ENCODE data around the gene ESR1.

The ESR1 gene

GRCh38 chr6:151914484-151914883 is 107.0 kb downstream of the ESR1 start:
- intact Hi-C loops (cut with DNase I; ENCODE audit: low total_unique reads): no loop called here
- H3K4me3 ChIP-seq: no peak overlapping the region
- H3K9me3 ChIP-seq: no peaks in the 10 kb centered on the region
- no peak for DNase-seq
- no peaks in the 10 kb centered on the region for H3K36me3 ChIP-seq
- H3K27ac ChIP-seq: no peak overlapping the region
- H3K27me3 ChIP-seq: no peaks in the 10 kb centered on the region
- TF ChIP-seq, protein P1, sequence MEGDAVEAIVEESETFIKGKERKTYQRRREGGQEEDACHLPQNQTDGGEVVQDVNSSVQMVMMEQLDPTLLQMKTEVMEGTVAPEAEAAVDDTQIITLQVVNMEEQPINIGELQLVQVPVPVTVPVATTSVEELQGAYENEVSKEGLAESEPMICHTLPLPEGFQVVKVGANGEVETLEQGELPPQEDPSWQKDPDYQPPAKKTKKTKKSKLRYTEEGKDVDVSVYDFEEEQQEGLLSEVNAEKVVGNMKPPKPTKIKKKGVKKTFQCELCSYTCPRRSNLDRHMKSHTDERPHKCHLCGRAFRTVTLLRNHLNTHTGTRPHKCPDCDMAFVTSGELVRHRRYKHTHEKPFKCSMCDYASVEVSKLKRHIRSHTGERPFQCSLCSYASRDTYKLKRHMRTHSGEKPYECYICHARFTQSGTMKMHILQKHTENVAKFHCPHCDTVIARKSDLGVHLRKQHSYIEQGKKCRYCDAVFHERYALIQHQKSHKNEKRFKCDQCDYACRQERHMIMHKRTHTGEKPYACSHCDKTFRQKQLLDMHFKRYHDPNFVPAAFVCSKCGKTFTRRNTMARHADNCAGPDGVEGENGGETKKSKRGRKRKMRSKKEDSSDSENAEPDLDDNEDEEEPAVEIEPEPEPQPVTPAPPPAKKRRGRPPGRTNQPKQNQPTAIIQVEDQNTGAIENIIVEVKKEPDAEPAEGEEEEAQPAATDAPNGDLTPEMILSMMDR (IDR thresholded peaks at IDR 0.05): no peak
- peaks cover 0 to 23% (median 3%) of the 10 kb centered on the region in 4 donors for H3K4me1 ChIP-seq

GRCh38 chr6:151916075-151916474 is 108.6 kb downstream of the ESR1 start:
- peak overlapping the region in 1 of 2 donors; percentile 34 for H3K27ac ChIP-seq

GRCh38 chr6:151916680-151917164 is 109.2 kb downstream of the ESR1 start:
- H3K27me3 ChIP-seq: no peaks in the 10 kb centered on the region
- TF ChIP-seq, protein P1 (IDR thresholded peaks at IDR 0.05): no peak
- H3K9me3 ChIP-seq: peaks cover 0 to 4% (median 0%) of the 10 kb centered on the region in 3 donors
- peaks cover 0 to 23% (median 3%) of the 10 kb centered on the region in 4 donors for H3K4me1 ChIP-seq
- H3K27ac ChIP-seq: peak overlapping the region; percentile 31 to 34
- DNase-seq: peak in 1 of 2 donors; percentile 53
- intact Hi-C loops (cut with DNase I; ENCODE audit: low total_unique reads): no loop called here
- H3K36me3 ChIP-seq: no peaks in the 10 kb centered on the region
- no peak overlapping the region for H3K4me3 ChIP-seq

More at GRCh38 chr6:151916075-151916474, 108.6 kb downstream of the ESR1 start:
- Histone ChIP-seq H3K4me1 (peaks cover 0 to 23% (median 3%) of the 10 kb centered on the region in 4 donors), H3K4me3 (no peak overlapping the region), H3K27me3 (no peaks in the 10 kb centered on the region), H3K9me3 (peaks cover 0 to 3% (median 0%) of the 10 kb centered on the region in 3 donors), H3K36me3 (no peaks in the 10 kb centered on the region)
- intact Hi-C loops (cut with DNase I; ENCODE audit: low total_unique reads): no loop called here
- TF ChIP-seq, protein P1 (IDR thresholded peaks at IDR 0.05): no peak
- DNase-seq: no peak

- intact Hi-C loops (cut with DNase I; ENCODE audit: low total_unique reads): no loop called here
- peak overlapping the region; percentile 31 to 34 for H3K27ac ChIP-seq
- TF ChIP-seq, protein P1 (IDR thresholded peaks at IDR 0.05): no peak
- no peaks in the 10 kb centered on the region for H3K36me3 ChIP-seq
- DNase-seq: peak in 1 of 2 donors; percentile 23
- peaks cover 0 to 14% (median 5%) of the 10 kb centered on the region in 3 donors for H3K9me3 ChIP-seq
- H3K27me3 ChIP-seq: no peaks in the 10 kb centered on the region
- H3K4me3 ChIP-seq: no peak overlapping the region
- peaks cover 0 to 23% (median 3%) of the 10 kb centered on the region in 4 donors for H3K4me1 ChIP-seq
These were observed 110.2 kb downstream of the ESR1 start for GRCh38 chr6:151917531-151918329.

DNA sequence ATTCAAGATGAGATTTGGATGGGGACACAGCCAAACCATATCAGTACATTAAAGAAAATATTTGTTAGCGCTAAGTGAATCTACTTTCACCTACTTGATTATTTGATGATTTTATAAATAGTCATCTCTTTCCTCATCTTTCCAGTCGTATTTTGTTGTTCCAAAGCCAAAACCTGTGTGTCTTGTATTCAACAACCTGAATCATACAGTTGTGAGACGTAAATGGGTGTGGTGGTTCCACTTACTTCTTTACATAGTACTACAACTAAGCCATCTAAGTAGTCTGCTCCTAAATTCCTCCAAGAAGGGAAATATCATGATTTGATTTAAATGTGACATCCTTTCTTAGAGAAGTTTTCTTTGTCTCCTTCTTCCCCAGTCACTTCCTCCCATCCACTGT is 132.8 kb downstream of the ESR1 start:
- TF ChIP-seq, protein P1 (IDR thresholded peaks at IDR 0.05): no peak
- intact Hi-C loops (cut with DNase I; ENCODE audit: low total_unique reads): no loop called here
- no peak for DNase-seq
- Histone ChIP-seq H3K4me1 (no peaks in the 10 kb centered on the region), H3K4me3 (no peak overlapping the region), H3K36me3 (peaks cover 0 to 4% (median 0%) of the 10 kb centered on the region in 3 donors), H3K9me3 (no peaks in the 10 kb centered on the region), H3K27ac (no peak overlapping the region), H3K27me3 (no peaks in the 10 kb centered on the region)
